Activated naive CD4-positive, alpha-beta T cell treated with Interleukin-2 at 50 U/mL for 16 hours (primary cell): ENCODE measurements around the gene HNRNPH1.
"Not testable (repeated sequence)": the region's sequence is repeated elsewhere in the genome, so short reads cannot be mapped to it uniquely, and the experiment has no call there.

ENCODE experiments used
- DNase-seq: peaks from one replicate; pipeline ENCODE4 v3.0.0-alpha.2; 2020

The HNRNPH1 gene, protein sequence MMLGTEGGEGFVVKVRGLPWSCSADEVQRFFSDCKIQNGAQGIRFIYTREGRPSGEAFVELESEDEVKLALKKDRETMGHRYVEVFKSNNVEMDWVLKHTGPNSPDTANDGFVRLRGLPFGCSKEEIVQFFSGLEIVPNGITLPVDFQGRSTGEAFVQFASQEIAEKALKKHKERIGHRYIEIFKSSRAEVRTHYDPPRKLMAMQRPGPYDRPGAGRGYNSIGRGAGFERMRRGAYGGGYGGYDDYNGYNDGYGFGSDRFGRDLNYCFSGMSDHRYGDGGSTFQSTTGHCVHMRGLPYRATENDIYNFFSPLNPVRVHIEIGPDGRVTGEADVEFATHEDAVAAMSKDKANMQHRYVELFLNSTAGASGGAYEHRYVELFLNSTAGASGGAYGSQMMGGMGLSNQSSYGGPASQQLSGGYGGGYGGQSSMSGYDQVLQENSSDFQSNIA

DNA sequence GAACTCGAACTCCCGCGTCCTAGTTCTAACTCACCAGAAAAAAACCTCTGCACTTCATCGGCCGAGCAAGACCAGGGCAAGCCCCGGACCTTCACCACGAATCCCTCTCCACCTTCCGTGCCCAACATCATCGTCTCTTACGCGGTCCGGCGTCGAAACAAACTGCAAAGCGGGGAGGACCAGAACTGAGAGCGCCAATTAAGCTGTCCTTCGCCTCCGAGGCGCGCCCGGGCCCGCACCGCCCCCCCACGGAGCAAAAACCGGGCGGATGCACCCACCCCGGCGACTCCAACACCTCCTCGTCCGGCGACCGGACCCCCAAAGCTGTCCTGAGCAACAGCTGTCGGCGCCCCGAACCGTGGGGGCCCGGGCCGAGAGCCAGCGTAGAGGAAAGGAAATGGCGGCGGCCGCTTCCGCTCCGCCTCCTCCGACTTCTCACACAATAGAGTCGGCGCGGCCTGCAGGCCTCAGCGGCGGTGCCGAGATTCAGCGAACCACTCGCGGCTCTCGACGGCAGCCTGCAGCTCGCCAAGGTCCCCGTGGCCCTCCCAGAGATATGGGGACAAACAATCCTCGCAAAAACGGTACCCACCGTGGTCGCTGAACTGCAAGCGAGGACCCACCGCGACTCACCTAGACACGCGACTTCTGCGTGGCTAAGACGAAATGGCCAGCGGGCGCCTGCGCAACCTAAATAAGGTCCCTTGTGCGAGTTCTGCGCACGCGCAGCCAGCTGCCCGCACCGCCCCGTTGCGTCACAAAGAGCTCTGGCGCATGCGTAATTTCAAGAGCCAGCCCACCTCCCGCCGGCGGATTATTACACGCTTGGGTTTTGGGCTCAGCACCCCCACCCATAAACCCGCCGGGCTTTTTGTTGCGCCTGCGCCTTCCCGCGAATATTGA lies at the start of gene HNRNPH1:
Gene HNRNPH1 (minus strand): TSS at position 669 of the 903 bp plus-strand sequence. CDS start 538 bp downstream, at position 131.
- peak; percentile 98 for DNase-seq

DNA sequence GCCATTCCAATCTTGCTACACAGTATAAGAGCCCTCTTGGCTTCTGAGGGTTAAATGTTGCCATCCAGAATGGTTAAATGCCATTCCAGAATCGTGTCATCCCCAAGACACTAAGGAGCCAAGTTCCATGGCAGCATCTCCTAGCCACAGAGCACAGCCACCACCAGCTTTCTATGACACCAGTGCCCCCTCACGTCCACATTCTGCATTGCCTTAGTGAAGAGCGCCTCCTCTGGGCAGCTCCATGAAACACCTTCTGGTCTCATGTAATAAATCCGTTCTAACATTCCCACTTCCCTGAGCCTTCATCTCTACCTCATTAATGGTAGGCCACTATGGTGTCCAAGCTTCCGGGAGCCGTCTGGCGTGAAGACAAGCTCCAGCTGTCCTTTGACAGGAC lies 44.9 kb upstream of the HNRNPH1 start:
- peak; percentile 40 for DNase-seq

DNA sequence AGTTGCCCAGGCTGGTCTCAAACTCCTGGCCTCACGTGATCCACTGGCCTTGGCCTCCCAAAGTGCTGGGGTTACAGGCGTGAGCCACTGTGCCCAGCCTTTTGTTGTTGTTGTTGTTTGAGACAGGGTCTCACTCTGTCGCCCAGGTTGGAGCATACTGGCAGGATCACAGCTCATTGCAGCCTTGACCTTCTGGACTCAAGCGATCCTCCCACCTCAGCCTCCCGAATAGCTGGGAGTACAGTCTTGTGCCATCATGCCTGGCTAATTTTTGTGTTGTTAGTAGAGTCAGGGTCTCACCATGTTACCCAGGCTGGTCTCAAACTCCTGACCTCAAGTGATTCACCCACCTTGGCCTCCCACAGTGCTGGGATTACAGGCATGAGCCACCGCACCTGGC lies 38.2 kb upstream of the HNRNPH1 start:
- DNase-seq = not testable (repeated sequence)

DNA sequence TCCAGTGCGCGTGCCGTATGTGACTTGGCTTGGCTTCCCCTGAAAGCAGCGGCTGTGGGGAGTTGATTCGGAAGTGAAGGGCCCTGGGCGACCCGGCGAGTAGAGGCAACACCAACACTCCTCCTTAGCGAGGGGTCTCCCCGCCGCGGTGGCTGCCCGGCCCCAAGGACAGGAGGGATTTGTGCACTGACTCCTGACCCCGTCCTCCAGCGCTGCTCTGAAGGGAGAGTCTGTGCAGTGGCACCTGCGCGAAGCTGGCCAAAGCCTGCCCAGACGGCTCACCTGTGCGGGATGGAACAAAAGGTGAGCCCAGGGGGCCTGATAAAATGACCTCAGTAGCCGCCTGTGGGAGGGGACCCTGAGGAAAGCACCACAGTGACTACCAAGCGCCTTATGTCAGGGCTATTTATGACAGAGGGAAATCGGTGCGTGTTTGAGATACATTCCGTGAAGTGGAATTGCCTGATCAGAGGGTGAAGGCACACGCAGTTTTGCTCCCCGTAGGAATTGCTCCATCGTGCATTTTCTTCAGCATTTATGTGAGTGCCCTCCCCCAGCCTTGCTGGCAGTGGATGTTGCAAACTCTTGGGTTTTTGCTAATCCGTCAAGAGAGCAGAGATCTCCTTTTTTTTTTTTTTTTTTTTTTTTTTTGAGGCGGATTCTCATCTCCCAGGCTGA lies 34.8 kb upstream of the HNRNPH1 start:
- peak; percentile 3 for DNase-seq

GRCh38 chr5:179657302-179658178 lies 34.1 kb upstream of the HNRNPH1 start:
- DNase-seq = not testable (repeated sequence)

- not testable (repeated sequence) for DNase-seq
These were observed 29.7 kb upstream of the HNRNPH1 start for GRCh38 chr5:179653135-179653534.

DNA sequence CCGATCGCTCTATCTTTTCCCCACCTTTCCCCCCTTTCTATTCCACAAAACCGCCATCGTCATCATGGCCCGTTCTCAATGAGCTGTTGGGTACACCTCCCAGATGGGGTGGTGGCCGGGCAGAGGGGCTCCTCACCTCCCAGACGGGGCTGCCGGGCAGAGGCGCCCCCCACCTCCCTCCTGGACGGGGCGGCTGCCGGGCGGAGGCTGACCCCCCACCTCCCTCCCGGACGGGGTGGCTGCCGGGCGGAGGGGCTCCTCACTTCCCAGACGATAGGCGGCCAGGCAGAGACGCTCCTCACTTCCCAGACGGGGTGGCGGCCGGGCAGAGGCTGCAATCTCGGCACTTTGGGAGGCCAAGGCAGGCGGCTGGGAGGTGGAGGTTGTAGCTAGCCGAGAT lies 26.8 kb upstream of the HNRNPH1 start:
- DNase-seq = not testable (repeated sequence)

- not testable (repeated sequence) for DNase-seq
These were observed 25.8 kb upstream of the HNRNPH1 start for GRCh38 chr5:179649166-179649703.

GRCh38 chr5:179648410-179648809 lies 24.9 kb upstream of the HNRNPH1 start:
- DNase-seq = no peak

DNA sequence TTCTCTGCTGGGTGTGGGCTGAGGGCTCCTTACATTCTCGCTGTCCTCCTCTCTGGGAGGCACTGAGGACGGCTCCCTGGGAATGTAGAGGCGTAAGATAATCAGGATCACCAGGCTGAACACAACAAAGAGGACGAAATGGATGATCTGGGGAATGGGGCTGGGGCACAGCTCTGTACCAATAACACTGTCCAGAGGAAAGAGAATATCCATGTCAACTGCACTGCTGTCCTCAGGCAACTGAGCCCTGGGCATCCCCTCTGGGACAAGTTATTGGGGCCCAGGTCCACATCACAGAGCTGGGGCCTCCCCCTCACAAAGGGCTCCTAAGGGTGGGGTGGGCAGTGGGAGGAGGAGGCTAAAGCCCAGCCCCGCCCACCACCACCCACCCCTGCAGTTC lies 21.3 kb upstream of the HNRNPH1 start:
- DNase-seq = not testable (repeated sequence)

GRCh38 chr5:179643141-179643920 lies 19.9 kb upstream of the HNRNPH1 start:
- not testable (repeated sequence) for DNase-seq

DNA sequence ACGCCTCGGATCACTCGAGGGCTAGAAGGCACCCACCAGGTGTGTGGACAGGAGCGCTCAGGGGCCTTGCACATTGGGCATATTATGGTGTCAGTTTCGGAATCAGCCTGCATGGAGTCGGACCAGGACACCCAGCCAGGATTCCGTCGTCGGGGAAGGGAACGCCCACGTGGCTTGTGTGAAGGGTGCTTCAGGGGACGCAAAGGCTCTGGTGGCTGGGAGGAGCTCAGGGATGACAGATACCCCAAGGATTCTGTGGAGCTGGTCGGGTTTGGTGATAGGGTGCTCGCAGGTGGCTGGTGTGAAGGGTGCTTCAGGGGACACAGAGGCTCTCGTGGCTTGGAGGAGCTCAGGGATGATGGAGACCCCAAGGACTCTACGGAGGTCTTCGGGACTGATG lies 19.2 kb upstream of the HNRNPH1 start:
- not testable (repeated sequence) for DNase-seq

DNA sequence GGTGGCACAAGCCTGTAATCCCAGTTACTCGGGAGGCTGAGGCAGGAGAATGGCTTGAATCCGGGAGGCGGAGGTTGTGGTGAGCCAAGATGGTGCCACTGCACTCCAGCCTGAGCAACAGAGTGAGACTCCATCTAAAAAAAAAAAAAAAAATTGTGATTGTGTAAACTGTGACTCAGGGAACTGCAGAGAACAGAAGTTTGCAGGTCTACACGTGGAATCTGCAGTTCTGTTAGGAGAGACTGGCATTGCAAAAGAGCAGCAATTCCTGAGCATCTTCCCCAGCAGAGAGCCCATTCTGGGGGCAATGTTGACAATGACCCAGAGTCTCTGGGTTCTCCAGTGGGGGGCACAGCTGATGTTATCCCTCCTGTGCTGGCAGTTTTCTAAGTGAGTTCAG lies 18.3 kb upstream of the HNRNPH1 start:
- DNase-seq = not testable (repeated sequence)

DNA sequence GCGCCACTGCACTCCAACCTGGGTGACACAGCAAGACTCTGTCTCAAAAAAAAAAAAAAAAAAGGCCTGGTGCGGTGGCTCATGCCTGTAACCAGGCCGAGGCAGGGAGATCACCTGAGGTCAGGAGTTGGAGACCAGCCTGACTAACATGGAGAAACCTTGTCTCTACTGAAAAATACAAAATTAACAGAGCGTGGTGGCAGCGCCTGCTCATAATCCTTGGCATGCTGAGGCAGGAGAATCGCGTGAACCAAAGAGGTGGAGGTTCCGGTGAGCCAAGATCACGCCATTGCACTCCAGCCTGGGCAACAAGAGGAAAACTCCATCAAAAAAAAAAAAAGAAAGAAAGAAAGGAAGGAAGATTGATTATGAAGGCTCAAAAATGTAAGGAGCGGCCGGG lies 15.8 kb upstream of the HNRNPH1 start:
- DNase-seq = not testable (repeated sequence)

DNA sequence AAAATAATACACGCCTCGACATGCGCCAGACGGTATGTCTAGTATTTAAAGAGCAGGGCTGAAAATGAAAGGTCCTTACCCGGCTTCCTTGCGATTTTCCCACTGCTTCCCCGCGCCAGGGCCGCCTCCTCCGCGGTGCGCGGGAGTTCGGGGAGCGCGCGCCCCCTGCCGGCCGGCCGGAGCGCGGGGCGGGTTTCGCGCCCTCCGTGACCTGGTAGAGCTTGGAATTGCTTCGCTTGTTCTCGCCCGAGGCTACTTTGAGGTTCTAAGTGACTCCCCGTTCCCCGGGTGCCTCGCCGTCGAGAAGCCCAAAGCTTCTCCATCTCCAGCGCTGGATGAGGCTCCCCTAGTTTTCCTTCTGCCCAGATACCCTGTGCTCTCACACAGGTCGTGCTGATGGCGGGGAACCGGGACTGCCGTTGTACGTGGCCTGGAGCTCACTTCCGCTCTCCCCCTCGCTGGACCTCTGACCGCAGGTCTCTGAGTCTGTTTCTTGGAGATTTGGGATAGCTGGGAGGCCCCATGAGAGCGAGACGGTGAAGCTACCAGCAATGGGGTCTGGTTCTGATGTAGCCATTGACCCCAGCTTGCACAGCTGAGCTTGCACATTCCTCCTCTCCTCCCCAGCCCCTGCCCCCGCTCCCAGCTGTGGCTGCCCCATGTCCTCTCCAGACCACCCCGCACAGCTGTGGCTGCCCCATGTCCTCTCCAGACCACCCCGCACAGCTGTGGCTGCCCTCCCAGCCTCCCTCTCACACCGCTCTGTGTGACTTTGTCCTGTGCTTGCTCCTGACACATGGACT lies 11.1 kb upstream of the HNRNPH1 start:
- not testable (repeated sequence) for DNase-seq

GRCh38 chr5:179633501-179634369 lies 10.3 kb upstream of the HNRNPH1 start:
- DNase-seq = not testable (repeated sequence)

DNA sequence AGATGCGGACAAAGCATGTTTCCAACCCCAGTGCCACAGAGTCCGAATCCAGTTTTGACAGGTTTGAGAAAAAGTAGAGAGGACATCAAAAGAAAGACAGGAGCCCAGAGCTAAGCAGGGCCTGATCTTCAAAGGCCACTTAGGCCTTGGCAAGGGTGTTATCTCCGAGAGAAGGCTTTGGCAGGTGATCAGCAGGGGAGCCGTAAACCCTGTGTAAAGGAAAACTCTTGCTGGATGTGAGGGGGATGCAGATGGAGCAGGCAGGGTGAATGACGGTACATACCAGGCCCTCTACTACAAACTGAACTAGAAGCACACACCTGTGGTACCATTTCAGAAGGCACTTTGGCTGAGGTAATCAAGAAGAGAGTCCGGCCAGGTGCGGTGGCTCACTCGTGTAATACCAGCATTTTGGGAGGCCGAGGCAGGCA lies 1.4 kb upstream of the HNRNPH1 start:
- no peak for DNase-seq

- peak; percentile 59 for DNase-seq
These were observed 653 bp upstream of the HNRNPH1 start for GRCh38 chr5:179623906-179624741.
